SU-DHL-6 (cell line): ENCODE data around the gene TLCD3B.

Experiments used
- H2AFZ ChIP-seq: fragments of 200-600 bp; sonication (generic); 2 replicates; pipeline ENCODE4 v1.6.1; 2014; ENCODE audit warnings: low read depth, mild to moderate bottlenecking, moderate library complexity, mixed read lengths, antibody characterized with exemption, low read length; ENCODE audit not compliant: severe bottlenecking
- H3F3A ChIP-seq: fragments of 200-600 bp; shearing (Covaris generic); 2 replicates; pipeline ENCODE4 v1.6.0; 2016; ENCODE audit warnings: antibody characterized with exemption, mild to moderate bottlenecking; ENCODE audit not compliant: insufficient read depth
- H3K27ac ChIP-seq: fragments of 200-600 bp; sonication (generic); 2 replicates; pipeline ENCODE4 v1.5.1; 2016; ENCODE audit warnings: low read depth, mild to moderate bottlenecking, low read length, moderate library complexity, mixed read lengths
- H3K27me3 ChIP-seq: fragments of 200-600 bp; sonication (generic), shearing (Covaris generic); 2 replicates; pipeline ENCODE4 v1.6.0; 2014; ENCODE audit warnings: mild to moderate bottlenecking, low read length
- H3K36me3 ChIP-seq: fragments of 200-600 bp; sonication (generic); 2 replicates; pipeline ENCODE4 v1.6.1; 2014; ENCODE audit warnings: mild to moderate bottlenecking, low read length, mixed read lengths
- H3K4me2 ChIP-seq: fragments of 300-600, 200-600 bp; shearing (Covaris generic), sonication (generic); 2 replicates; pipeline ENCODE4 v1.6.0; 2014; ENCODE audit warnings: low read length, low read depth, mild to moderate bottlenecking; ENCODE audit not compliant: poor library complexity, severe bottlenecking
- H3K4me3 ChIP-seq: fragments of 200-600 bp; sonication (generic); 2 replicates; pipeline ENCODE4 v1.5.1; 2014; ENCODE audit warnings: antibody characterized with exemption, low read length, mild to moderate bottlenecking, mixed read lengths; ENCODE audit not compliant: insufficient read depth, poor library complexity, severe bottlenecking
- H3K79me2 ChIP-seq: fragments of 200-600 bp; sonication (generic); 2 replicates; pipeline ENCODE4 v1.6.1; 2014; ENCODE audit warnings: mild to moderate bottlenecking, low read length, moderate library complexity; ENCODE audit not compliant: insufficient read depth
- H3K9ac ChIP-seq: fragments of 200-600 bp; sonication (generic); 2 replicates; pipeline ENCODE4 v1.7.0; 2014; ENCODE audit warnings: mild to moderate bottlenecking, low read length
- H3K9me2 ChIP-seq: fragments of 200-600 bp; sonication (generic); replicated peaks from 2 replicates; pipeline ENCODE4 v1.6.1; 2014; ENCODE audit warnings: low read length; ENCODE audit not compliant: insufficient read depth
- H3K9me3 ChIP-seq: fragments of 200-600 bp; sonication (generic); 2 replicates; pipeline ENCODE4 v1.6.1; 2014; ENCODE audit warnings: low read length, mixed read lengths; ENCODE audit not compliant: insufficient read depth
- H4K20me1 ChIP-seq: fragments of 200-600 bp; sonication (generic); 2 replicates; pipeline ENCODE4 v1.6.1; 2014; ENCODE audit warnings: low read depth, mild to moderate bottlenecking, antibody characterized with exemption, low read length, moderate library complexity, mixed read lengths
- EZH2phosphoT487 ChIP-seq: fragments of 200-600 bp; sonication (generic), shearing (Covaris generic); conservative IDR thresholded peaks from 2 replicates; pipeline ENCODE4 v1.6.1; 2018; ENCODE audit warnings: mild to moderate bottlenecking, antibody characterized with exemption, low read length, moderate library complexity, mixed read lengths
- TF ChIP-seq, protein P1 (sequence below): fragments of 200-600 bp; sonication (generic); IDR thresholded peaks from one replicate; pipeline ENCODE4 v1.5.1; 2017; ENCODE audit warnings: antibody characterized with exemption, mild to moderate bottlenecking, low read length, moderate library complexity; ENCODE audit not compliant: insufficient read depth, poor library complexity, severe bottlenecking

Gene TLCD3B

GRCh38 chr16:30027588-30028437, 3.3 kb downstream of the TLCD3B start:
- no peaks in the 10 kb centered on the region for H3K9me3 ChIP-seq
- no peak overlapping the region for H3K27ac ChIP-seq
- H3F3A ChIP-seq = no peaks in the 10 kb centered on the region
- H3K4me3 ChIP-seq = no peak overlapping the region
- no peaks in the 10 kb centered on the region for H3K36me3 ChIP-seq
- no peak overlapping the region for H3K9ac ChIP-seq
- H3K9me2 ChIP-seq = no peaks in the 10 kb centered on the region
- H3K4me2 ChIP-seq = no peak overlapping the region
- H2AFZ ChIP-seq = no peak overlapping the region
- no peaks in the 10 kb centered on the region for H3K79me2 ChIP-seq
- no peaks in the 10 kb centered on the region for H4K20me1 ChIP-seq
- TF ChIP-seq, protein P1, sequence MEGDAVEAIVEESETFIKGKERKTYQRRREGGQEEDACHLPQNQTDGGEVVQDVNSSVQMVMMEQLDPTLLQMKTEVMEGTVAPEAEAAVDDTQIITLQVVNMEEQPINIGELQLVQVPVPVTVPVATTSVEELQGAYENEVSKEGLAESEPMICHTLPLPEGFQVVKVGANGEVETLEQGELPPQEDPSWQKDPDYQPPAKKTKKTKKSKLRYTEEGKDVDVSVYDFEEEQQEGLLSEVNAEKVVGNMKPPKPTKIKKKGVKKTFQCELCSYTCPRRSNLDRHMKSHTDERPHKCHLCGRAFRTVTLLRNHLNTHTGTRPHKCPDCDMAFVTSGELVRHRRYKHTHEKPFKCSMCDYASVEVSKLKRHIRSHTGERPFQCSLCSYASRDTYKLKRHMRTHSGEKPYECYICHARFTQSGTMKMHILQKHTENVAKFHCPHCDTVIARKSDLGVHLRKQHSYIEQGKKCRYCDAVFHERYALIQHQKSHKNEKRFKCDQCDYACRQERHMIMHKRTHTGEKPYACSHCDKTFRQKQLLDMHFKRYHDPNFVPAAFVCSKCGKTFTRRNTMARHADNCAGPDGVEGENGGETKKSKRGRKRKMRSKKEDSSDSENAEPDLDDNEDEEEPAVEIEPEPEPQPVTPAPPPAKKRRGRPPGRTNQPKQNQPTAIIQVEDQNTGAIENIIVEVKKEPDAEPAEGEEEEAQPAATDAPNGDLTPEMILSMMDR = no peak
- TF ChIP-seq EZH2phosphoT487 = no peak
- H3K27me3 ChIP-seq = no peaks in the 10 kb centered on the region

DNA sequence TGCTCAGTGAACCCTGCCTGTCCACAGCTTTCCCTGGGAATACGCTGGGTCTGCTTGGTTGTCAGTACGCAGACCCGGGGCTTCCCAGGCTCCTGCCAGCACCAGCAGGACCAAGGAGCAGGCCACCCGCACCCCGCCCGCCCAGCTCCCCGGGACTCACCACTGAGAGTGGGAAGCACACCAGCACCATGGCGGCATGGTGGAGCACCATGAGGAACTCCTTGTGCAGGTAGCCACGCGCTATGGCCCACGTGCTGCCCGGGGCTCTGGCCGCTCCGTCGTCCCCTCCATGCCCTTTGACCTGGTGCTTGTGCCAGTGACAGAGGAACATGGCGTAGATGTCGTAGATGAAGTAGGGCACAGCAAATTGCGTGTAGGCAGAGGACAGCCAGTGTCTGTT, 4.6 kb downstream of the TLCD3B start:
- Histone ChIP-seq H2AFZ (no peak overlapping the region), H3K9me2 (no peaks in the 10 kb centered on the region), H3K9ac (no peak overlapping the region), H3K27ac (no peak overlapping the region), H4K20me1 (no peaks in the 10 kb centered on the region), H3F3A (no peaks in the 10 kb centered on the region), H3K79me2 (no peaks in the 10 kb centered on the region), H3K36me3 (no peaks in the 10 kb centered on the region), H3K4me2 (no peak overlapping the region), H3K9me3 (no peaks in the 10 kb centered on the region), H3K4me3 (no peak overlapping the region), H3K27me3 (no peaks in the 10 kb centered on the region)
- TF ChIP-seq, protein P1 = no peak
- no peak for TF ChIP-seq EZH2phosphoT487

- TF ChIP-seq, protein P1 = no peak
- TF ChIP-seq EZH2phosphoT487 = no peak
- H2AFZ ChIP-seq = no peak overlapping the region
- H3K27me3 ChIP-seq = no peaks in the 10 kb centered on the region
- H3K9me2 ChIP-seq = no peaks in the 10 kb centered on the region
- no peak overlapping the region for H3K9ac ChIP-seq
- no peaks in the 10 kb centered on the region for H3K9me3 ChIP-seq
- no peaks in the 10 kb centered on the region for H3K36me3 ChIP-seq
- no peaks in the 10 kb centered on the region for H3F3A ChIP-seq
- H3K27ac ChIP-seq = no peak overlapping the region
- no peak overlapping the region for H3K4me2 ChIP-seq
- H4K20me1 ChIP-seq = no peaks in the 10 kb centered on the region
- H3K79me2 ChIP-seq = no peaks in the 10 kb centered on the region
- no peak overlapping the region for H3K4me3 ChIP-seq
Observed at GRCh38 chr16:30025574-30025973, 5.5 kb downstream of the TLCD3B start.
